Measurements from ENCODE around the gene THSD4.

DNA sequence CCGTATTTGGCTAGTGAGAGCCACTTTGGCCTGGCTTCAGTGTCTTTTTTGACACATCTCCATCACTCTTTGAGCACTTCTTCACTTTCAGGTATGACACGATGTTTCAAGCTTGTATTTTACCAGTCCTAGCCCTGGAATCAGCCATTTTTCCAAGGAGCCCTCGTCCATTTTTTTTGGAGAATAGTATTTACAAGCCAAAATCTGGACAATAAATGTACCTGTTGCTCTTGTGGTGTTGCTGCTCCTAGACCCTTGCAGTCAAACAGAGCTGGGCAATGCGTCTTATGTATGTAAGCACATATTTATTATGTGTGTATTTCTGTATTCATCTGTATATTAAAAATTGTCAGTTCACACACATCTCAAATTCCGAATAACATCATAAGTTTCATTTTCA is 231.2 kb downstream of the THSD4 start:
- TF ChIP-seq, protein P1, sequence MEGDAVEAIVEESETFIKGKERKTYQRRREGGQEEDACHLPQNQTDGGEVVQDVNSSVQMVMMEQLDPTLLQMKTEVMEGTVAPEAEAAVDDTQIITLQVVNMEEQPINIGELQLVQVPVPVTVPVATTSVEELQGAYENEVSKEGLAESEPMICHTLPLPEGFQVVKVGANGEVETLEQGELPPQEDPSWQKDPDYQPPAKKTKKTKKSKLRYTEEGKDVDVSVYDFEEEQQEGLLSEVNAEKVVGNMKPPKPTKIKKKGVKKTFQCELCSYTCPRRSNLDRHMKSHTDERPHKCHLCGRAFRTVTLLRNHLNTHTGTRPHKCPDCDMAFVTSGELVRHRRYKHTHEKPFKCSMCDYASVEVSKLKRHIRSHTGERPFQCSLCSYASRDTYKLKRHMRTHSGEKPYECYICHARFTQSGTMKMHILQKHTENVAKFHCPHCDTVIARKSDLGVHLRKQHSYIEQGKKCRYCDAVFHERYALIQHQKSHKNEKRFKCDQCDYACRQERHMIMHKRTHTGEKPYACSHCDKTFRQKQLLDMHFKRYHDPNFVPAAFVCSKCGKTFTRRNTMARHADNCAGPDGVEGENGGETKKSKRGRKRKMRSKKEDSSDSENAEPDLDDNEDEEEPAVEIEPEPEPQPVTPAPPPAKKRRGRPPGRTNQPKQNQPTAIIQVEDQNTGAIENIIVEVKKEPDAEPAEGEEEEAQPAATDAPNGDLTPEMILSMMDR (IDR thresholded peaks at IDR 0.05) = no peak
- TF ChIP-seq POLR2AphosphoS5 (IDR thresholded peaks at IDR 0.05; ENCODE audit: insufficient read depth in 1 of 2, low read depth in 1 of 2) (no peak), POLR2A (IDR thresholded peaks at IDR 0.05) (no peak)
